DMS 273 treated with DMSO at 0.1 percent for 48 hours (cell line): Measurements from ENCODE around the gene TMOD1.

ENCODE experiments used
- DNase-seq: peaks from one replicate; lab custom pipeline; 2025; lab: John Stamatoyannopoulos, UW

TMOD1 gene

GRCh38 chr9:97518166-97518908, 16.9 kb downstream of the TMOD1 start:
- DNase-seq, result no peak

- no peak for DNase-seq
These were observed 17.4 kb downstream of the TMOD1 start for GRCh38 chr9:97518909-97519307.

- no peak for DNase-seq
These were observed 18.0 kb downstream of the TMOD1 start for GRCh38 chr9:97519441-97519970.

- no peak for DNase-seq
These were observed 20.3 kb downstream of the TMOD1 start for GRCh38 chr9:97521576-97522333.

GRCh38 chr9:97524424-97524823, 23.0 kb downstream of the TMOD1 start:
- DNase-seq, result no peak

- DNase-seq, result no peak
These were observed 24.0 kb downstream of the TMOD1 start for GRCh38 chr9:97525451-97525850.

- no peak for DNase-seq
These were observed 25.6 kb downstream of the TMOD1 start for GRCh38 chr9:97526895-97527575.

- DNase-seq, result no peak
These were observed 26.4 kb downstream of the TMOD1 start for GRCh38 chr9:97527626-97528528.

- DNase-seq, result no peak
These were observed 27.2 kb downstream of the TMOD1 start for GRCh38 chr9:97528529-97529230.

- no peak for DNase-seq
These were observed 28.1 kb downstream of the TMOD1 start for GRCh38 chr9:97529363-97530076.

- DNase-seq, result no peak
These were observed 30.5 kb downstream of the TMOD1 start for GRCh38 chr9:97531888-97532376.

- no peak for DNase-seq
These were observed 32.7 kb downstream of the TMOD1 start for GRCh38 chr9:97534185-97534584.

GRCh38 chr9:97534961-97535594, 33.6 kb downstream of the TMOD1 start:
- DNase-seq, result no peak

GRCh38 chr9:97535771-97536170, 34.3 kb downstream of the TMOD1 start:
- no peak for DNase-seq

GRCh38 chr9:97536480-97536879, 35.0 kb downstream of the TMOD1 start:
- no peak for DNase-seq

GRCh38 chr9:97543561-97543960, 42.1 kb downstream of the TMOD1 start:
- no peak for DNase-seq

GRCh38 chr9:97545486-97545885, 44.0 kb downstream of the TMOD1 start:
- no peak for DNase-seq

GRCh38 chr9:97547098-97547829, 45.8 kb downstream of the TMOD1 start:
- no peak for DNase-seq

- DNase-seq, result no peak
These were observed 46.9 kb downstream of the TMOD1 start for GRCh38 chr9:97548379-97548778.
